ENCODE results near the gene FUZ. TPM values are rescaled to one million over a fixed set of nuclear protein-coding genes. Genes with fewer than 3 reads are reported as not detected.

FUZ gene
- total and polyA plus RNA-seq, 2 of the 8 experiments (the other 6 are each of a cell fraction or from before 2014, with no cell fraction given), result 28.4 to 33.9 TPM

DNA sequence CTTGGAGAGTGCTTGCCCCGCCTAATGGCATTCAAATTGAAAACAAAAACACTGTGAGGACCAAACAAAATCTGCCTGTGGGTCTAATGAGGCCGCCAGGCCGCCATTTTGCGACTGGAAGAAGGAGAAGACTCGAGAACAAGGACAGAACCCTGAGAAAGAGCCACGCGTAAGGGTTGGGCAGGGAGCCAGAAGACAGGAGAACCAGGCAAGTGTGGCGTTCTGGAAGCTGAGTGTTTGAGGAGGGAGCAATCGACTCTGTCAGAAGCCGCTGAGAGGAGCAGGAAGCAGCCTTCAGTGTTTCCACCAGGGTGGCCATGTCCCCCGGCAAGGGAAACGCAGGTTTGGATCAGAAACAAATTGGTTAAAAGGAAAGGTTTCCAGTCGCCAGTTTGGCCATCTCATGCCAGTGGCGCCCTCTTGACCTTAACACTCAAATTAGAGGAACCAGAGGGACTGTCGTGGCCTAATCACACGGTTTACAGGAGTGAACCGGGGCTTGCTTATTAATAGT, 27.7 kb upstream of the FUZ start:
- H2BK5ac ChIP-seq (ENCODE audit: low read depth, low read length), result no peak overlapping the region
- no peak for DNase-seq (ENCODE audit: low read depth in 1 of 2, low spot score in 2 of 2)
- H2AK5ac ChIP-seq (ENCODE audit: low read depth, low read length), result no peak overlapping the region
- no peak overlapping the region for H2BK120ac ChIP-seq (replicated peaks; ENCODE audit: low read depth, low read length)
- peaks cover 3% of the 10 kb centered on the region; the same call in 1 of the 2 replicates for H3K79me1 ChIP-seq (ENCODE audit: low read depth, low read length)
- no peak overlapping the region for H2BK12ac ChIP-seq (ENCODE audit: low read depth, low read length)
- peaks cover under 1% of the 10 kb centered on the region in 2 experiments for H4K20me1 ChIP-seq (replicated peaks in 1 of 2; ENCODE audit: control insufficient read depth in 1 of 2, insufficient read depth in 2 of 2, low read length in 2 of 2)
- peaks cover 2 to 12% (median 8%) of the 10 kb centered on the region in 4 experiments; a peak in 5 of 8 replicates for H3K36me3 ChIP-seq (ENCODE audit: control insufficient read depth in 2 of 4, insufficient read depth in 4 of 4, low read length in 3 of 4)
- H3K27ac ChIP-seq (ENCODE audit: low read depth, low read length), result no peak overlapping the region
- no peak overlapping the region for H3K4me3 ChIP-seq (ENCODE audit: extremely low read depth in 1 of 4, insufficient read depth in 2 of 4, low read depth in 3 of 4, low read length in 4 of 4)
- H3K4me1 ChIP-seq (replicated peaks in 1 of 4; ENCODE audit: control insufficient read depth in 3 of 4, insufficient read depth in 4 of 4, low read length in 3 of 4), result no peaks in the 10 kb centered on the region
- H2BK15ac ChIP-seq (ENCODE audit: low read length), result no peak overlapping the region
- 0 out of 2 replicates have a peak, but pooled peaks have one; percentile 8 for TF ChIP-seq YY1 (IDR thresholded peaks at IDR 0.05; ENCODE audit: low read depth, low read length)
- no peak for TF ChIP-seq GTF2F1 (IDR thresholded peaks at IDR 0.05; ENCODE audit: borderline replicate concordance, low read depth, low read length)
- peak in 1 of 3 experiments; percentile 5; a peak in 1 of 4 replicates for TF ChIP-seq CTCF (IDR thresholded peaks at IDR 0.05; ENCODE audit: control extremely low read depth in 1 of 3, insufficient read depth in 1 of 3, low read depth in 1 of 3, low read length in 3 of 3)
- TF ChIP-seq TEAD4 (IDR thresholded peaks at IDR 0.05; ENCODE audit: low read depth, low read length), result no peak
- H4K5ac ChIP-seq (ENCODE audit: insufficient read length, low read depth, low read length), result no peak overlapping the region
- H3K9me3 ChIP-seq (ENCODE audit: insufficient read depth in 2 of 2, low read depth in 1 of 2, low read length in 1 of 2), result no peaks in the 10 kb centered on the region
- POLR2A ChIA-PET (ENCODE audit: partially characterized antibody), result interaction anchor here (0.7 to 3.1 kb wide), 3 partner anchors 9 to 30 kb away, joined by 3 to 13 read pairs (median 3); partner anchors contain the start of gene PTOV1
- H3K14ac ChIP-seq (ENCODE audit: insufficient read length), result no peak overlapping the region
- H2AFZ ChIP-seq (ENCODE audit: low read length), result no peak overlapping the region
- no peaks in the 10 kb centered on the region for H3K27me3 ChIP-seq (replicated peaks in 1 of 4; ENCODE audit: control insufficient read depth in 3 of 4, extremely low read depth in 1 of 4, insufficient read depth in 3 of 4, low read length in 3 of 4)
- CTCF ChIA-PET (ENCODE audit: partially characterized antibody), result interaction anchor here (1.1 kb wide), 1 partner anchor 22 kb away, joined by 3 read pairs; no protein-coding TSS in a partner anchor
- no peak overlapping the region for H3K23ac ChIP-seq (ENCODE audit: insufficient read length)
- H3K23me2 ChIP-seq (ENCODE audit: low read depth, low read length), result no peaks in the 10 kb centered on the region
- FAIRE-seq, result no peak
- no peak overlapping the region for H3K18ac ChIP-seq (ENCODE audit: extremely low read depth, low read length)
- no peak overlapping the region for H3K4me2 ChIP-seq (ENCODE audit: insufficient read depth in 1 of 2, low read depth in 2 of 2, low read length in 2 of 2)
- H2BK20ac ChIP-seq (ENCODE audit: low read length), result no peak overlapping the region
- H3K56ac ChIP-seq (replicated peaks; ENCODE audit: insufficient read length, low read depth, low read length), result no peak overlapping the region
- H4K91ac ChIP-seq (replicated peaks; ENCODE audit: insufficient read length, low read length), result no peak overlapping the region
- no peak overlapping the region for H4K8ac ChIP-seq (ENCODE audit: extremely low read depth, insufficient read depth, low read length)
- no peaks in the 10 kb centered on the region for H3K79me2 ChIP-seq (ENCODE audit: control insufficient read depth in 1 of 2, insufficient read depth in 2 of 2, low read length in 2 of 2)
- H3K4ac ChIP-seq (replicated peaks; ENCODE audit: insufficient read length, low read depth, low read length), result no peak overlapping the region
- WGBS, 2 experiments (ENCODE audit: extremely low coverage in 1 of 2, insufficient coverage in 1 of 2, insufficient read length in 1 of 2, insufficient replicate concordance in 2 of 2, low coverage in 1 of 2, low lambda C conversion rate in 2 of 2, missing lambda C conversion rate in 1 of 2), result 94% methylated on average over 15 of the region's 17 CpGs; no CpG with 5 or more reads in 1 of the 2 experiments
- H3K9ac ChIP-seq (replicated peaks in 1 of 4; ENCODE audit: extremely low read depth in 1 of 4, low read depth in 3 of 4, low read length in 3 of 4), result no peak overlapping the region

Measured in H1 (cell line).